Nephron progenitor cell (in vitro differentiated cells): ENCODE results near the gene PAF1.

Source experiments
- DNase-seq: peaks from one replicate; pipeline ENCODE4 v3.0.0; 2021
- H3K27ac Mint-ChIP-seq: 2 replicates; pipeline ENCODE4 v1.8.0; 2021; ENCODE audit warnings: mild to moderate bottlenecking, moderate library complexity, mixed read lengths
- H3K27me3 Mint-ChIP-seq: 2 replicates; pipeline ENCODE4 v1.8.0; 2021; ENCODE audit warnings: mild to moderate bottlenecking, low read depth, mixed read lengths; ENCODE audit not compliant: poor library complexity
- H3K36me3 Mint-ChIP-seq: 2 replicates; pipeline ENCODE4 v1.8.0; 2021; ENCODE audit warnings: low read depth, mixed read lengths
- H3K4me1 Mint-ChIP-seq: 2 replicates; pipeline ENCODE4 v1.8.0; 2021; ENCODE audit warnings: mixed read lengths
- H3K4me3 Mint-ChIP-seq: 2 replicates; pipeline ENCODE4 v1.8.0; 2021; ENCODE audit warnings: mild to moderate bottlenecking, moderate library complexity, mixed read lengths
- H3K9me3 Mint-ChIP-seq: 2 replicates; pipeline ENCODE4 v1.8.0; 2021; ENCODE audit warnings: mild to moderate bottlenecking, moderate library complexity, mixed read lengths
- TF ChIP-seq, protein P1 (sequence below): fragments of 200-600 bp; sonication (generic); IDR thresholded peaks from 2 replicates; pipeline ENCODE4 v1.5.0; 2021; ENCODE audit warnings: antibody characterized with exemption

Gene PAF1

DNA sequence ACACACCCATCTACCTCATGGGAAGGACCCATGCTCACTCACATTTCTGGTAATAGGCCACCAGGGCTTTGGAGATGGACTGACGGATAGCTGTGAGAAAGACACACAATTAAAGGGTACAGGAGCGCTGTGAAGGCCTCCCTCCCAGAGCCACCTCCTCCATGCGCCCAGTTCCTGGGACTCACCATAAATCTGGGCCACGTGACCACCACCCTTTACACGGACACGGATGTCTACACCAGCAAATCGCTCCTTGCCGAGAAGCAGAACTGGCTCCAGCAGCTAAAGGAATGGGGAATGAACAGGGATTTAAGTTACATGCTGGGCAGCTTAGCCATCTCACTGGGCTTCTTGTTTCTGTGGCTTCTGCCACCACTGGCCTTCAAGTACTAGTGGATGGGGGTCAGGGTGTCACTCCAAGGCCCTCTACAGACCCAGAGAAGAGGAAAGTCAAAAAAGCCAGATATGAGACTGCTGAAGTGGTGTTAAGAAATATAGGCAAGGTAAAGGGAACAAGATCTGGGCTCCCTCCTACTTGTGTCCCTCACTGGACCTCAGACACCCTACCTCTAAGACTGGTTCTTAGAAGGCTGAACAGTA is 42.7 kb upstream of the PAF1 start:
- peaks cover 56% of the 10 kb centered on the region for H3K4me1 Mint-ChIP-seq
- H3K27me3 Mint-ChIP-seq = peaks cover 11% of the 10 kb centered on the region
- TF ChIP-seq, protein P1, sequence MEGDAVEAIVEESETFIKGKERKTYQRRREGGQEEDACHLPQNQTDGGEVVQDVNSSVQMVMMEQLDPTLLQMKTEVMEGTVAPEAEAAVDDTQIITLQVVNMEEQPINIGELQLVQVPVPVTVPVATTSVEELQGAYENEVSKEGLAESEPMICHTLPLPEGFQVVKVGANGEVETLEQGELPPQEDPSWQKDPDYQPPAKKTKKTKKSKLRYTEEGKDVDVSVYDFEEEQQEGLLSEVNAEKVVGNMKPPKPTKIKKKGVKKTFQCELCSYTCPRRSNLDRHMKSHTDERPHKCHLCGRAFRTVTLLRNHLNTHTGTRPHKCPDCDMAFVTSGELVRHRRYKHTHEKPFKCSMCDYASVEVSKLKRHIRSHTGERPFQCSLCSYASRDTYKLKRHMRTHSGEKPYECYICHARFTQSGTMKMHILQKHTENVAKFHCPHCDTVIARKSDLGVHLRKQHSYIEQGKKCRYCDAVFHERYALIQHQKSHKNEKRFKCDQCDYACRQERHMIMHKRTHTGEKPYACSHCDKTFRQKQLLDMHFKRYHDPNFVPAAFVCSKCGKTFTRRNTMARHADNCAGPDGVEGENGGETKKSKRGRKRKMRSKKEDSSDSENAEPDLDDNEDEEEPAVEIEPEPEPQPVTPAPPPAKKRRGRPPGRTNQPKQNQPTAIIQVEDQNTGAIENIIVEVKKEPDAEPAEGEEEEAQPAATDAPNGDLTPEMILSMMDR = no peak
- no peaks in the 10 kb centered on the region for H3K9me3 Mint-ChIP-seq
- peaks cover 32% of the 10 kb centered on the region for H3K36me3 Mint-ChIP-seq
- H3K4me3 Mint-ChIP-seq = peak overlapping the region; percentile 58
- peak overlapping the region; percentile 64 for H3K27ac Mint-ChIP-seq
- DNase-seq = no peak

DNA sequence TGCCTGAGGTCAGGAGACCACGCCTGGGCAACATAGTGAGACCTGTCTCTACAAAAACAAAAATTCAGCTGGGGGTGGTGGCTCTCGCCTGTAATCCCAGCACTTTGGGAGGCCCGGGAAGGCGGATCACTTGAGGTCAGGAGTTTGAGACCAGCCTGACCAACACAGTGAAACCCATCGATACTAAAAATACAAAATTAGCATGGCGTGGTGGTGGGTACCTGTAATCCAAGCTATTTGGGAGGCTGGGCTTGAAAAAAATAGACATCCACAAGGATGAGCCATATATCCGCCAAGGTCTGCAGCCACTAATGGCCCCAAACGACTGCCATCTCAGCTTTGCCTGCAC is 41.7 kb upstream of the PAF1 start:
- Mint-ChIP-seq H3K4me3 (no peak overlapping the region), H3K4me1 (peaks cover 57% of the 10 kb centered on the region), H3K27me3 (peaks cover 11% of the 10 kb centered on the region), H3K9me3 (no peaks in the 10 kb centered on the region), H3K27ac (no peak overlapping the region), H3K36me3 (peaks cover 32% of the 10 kb centered on the region)
- no peak for DNase-seq
- TF ChIP-seq, protein P1 = no peak

DNA sequence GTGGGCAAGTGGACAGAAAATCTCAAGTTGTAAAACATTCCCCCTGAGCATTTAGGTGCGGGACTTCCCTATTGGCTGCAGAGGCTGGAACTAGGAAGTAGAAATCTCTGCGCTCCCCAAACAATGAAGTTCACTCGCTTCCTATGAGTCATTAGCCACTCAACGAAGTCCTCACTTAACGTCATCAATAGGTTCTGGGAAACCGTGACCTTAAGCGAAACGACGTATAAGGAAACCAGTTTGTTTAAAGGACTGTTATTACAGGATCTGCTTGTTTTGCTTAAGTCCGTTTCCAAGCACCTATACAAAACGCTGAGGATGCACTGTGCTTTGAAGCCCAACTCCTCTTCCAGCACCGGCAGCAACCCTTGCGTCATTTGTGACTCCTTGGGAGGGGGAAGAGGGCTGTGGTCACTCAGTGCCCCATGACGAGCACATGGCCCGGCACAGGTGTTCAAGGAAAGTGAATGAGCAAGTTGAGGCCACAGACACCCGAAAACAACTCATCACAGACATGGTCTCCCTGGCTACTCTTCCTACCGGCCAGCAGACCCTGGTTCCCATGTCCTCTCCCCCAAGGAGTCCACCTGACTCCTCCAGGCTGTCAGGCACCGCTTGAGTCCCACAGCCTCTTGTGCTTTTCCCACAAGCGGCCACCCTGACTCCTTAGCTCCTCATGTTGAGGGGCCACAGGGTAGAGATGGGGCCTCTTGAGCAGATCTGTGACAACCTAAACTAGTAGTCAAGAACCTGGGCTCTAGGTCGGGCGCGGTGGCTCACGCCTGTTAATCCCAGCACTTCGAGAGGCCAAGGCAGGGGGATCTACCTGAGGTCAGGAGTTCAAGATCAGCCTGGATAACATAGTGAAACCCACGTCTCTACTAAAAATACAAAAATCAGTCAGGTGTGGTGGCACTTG is 40.0 kb upstream of the PAF1 start:
- Mint-ChIP-seq H3K4me3 (no peak overlapping the region), H3K4me1 (peaks cover 43% of the 10 kb centered on the region), H3K9me3 (no peaks in the 10 kb centered on the region), H3K27ac (peak overlapping the region; percentile 77), H3K36me3 (peaks cover 39% of the 10 kb centered on the region), H3K27me3 (peaks cover 7% of the 10 kb centered on the region)
- DNase-seq = no peak
- TF ChIP-seq, protein P1 = no peak

DNA sequence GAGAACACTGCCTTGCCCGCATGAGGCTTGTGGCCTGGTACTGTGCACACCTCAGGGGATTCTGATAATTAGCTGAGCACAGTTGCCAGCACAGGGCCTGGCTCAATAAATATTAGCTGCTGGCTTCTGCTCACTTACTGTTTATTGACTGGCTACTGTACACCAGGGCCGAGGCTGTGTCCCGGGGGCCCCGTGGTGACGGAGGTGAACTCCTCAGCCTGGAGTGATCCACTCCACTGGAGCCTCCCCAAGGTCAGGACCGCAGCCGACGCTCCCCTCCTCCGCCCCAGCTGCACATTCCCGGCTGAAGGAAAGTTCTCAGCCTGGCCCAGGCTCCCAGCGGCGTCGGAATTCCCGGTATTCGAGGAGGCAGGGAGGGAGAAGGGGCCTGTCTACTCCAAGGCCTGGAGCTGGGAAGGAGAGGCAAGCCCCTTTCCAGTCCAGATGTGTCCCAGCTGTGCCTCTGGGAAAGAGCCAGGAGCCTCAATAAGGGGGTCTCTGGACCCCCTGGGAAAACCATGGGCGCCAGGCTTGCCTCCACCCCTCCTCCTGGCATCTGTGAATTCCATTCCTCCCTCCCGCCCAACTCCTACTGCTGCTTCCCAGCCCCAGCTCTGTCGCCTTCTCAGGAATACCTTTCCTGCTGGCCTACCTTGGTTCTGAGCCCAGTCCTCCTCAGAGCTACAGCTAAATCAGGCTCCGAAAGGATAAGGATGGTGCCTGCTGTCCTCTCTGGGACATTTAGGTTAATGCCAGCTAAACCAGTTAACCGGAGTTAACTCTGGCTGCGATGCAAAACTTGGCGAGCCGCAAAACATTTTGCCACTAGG is 37.6 kb upstream of the PAF1 start:
- peak overlapping the region; percentile 91 for H3K27ac Mint-ChIP-seq
- DNase-seq = peak; percentile 75
- H3K4me1 Mint-ChIP-seq = peaks cover 23% of the 10 kb centered on the region
- H3K36me3 Mint-ChIP-seq = peaks cover 34% of the 10 kb centered on the region
- peak overlapping the region; percentile 48 for H3K4me3 Mint-ChIP-seq
- peaks cover 9% of the 10 kb centered on the region for H3K27me3 Mint-ChIP-seq
- no peaks in the 10 kb centered on the region for H3K9me3 Mint-ChIP-seq
- TF ChIP-seq, protein P1 = no peak

DNA sequence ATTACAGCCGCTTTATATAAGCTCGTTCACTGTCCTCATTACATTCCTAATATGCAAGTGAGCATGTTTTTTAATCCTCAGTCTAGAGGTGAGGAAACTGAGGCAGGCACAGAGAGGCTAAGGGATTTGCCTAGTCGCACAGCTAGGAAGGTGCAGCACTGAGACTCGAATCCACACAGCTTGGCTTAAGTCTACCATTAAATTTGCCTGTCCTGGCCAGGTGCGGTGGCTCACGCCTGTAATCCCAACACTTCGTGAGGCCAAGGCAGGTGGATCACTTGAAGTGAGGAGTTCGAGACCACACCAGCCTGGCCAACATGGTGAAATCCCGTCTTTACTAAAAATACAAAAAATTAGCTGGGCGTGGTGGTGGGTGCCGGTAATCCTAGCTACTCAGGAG is 36.8 kb upstream of the PAF1 start:
- Mint-ChIP-seq H3K4me3 (no peak overlapping the region), H3K9me3 (no peaks in the 10 kb centered on the region), H3K36me3 (peaks cover 31% of the 10 kb centered on the region), H3K4me1 (peaks cover 23% of the 10 kb centered on the region), H3K27me3 (peaks cover 6% of the 10 kb centered on the region), H3K27ac (no peak overlapping the region)
- DNase-seq = no peak
- TF ChIP-seq, protein P1 = no peak
